Uterus (tissue), 2 donors: ENCODE measurements around the gene SYNRG.

Source experiments
- POLR2A ChIP-seq, 2 donors: fragments of 450-650 bp; IDR thresholded peaks; one replicate each; pipeline ENCODE4 v1.6.1; 2016; ENCODE audit warnings: antibody characterized with exemption in 2 of 2, mild to moderate bottlenecking in 1 of 2, moderate library complexity in 1 of 2
- TF ChIP-seq, protein P1 (sequence below), 4 experiments: fragments of 200-600 bp in 2 of 4; fragments of 450-650 bp in 2 of 4; sonication (generic) in 2 of 4; IDR thresholded peaks; one replicate each; pipeline ENCODE4 v1.5.1; 2016 to 2019; ENCODE audit warnings: antibody characterized with exemption in 4 of 4, mild to moderate bottlenecking in 2 of 4, moderate library complexity in 1 of 4

DNA sequence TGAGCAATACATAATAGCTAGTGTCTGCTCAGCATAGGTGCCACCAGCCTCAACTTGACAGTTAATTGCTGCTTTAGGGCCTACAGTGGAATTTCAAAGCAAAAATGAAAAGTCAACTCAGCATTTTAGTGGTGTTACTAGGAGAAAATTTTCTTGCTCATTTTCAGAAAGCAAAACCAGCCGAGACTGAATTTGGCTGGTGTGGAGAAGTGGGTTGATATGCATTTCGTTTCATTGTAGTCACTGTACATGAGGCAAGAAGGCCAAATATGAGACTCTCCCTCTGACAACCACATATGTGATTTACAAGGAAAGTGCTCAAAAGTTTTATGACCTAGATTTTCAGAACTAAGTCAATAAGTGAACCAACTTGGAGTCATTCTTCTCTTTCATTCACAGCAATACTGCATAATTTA is 65.6 kb downstream of the SYNRG start:
- no peak for TF ChIP-seq POLR2A (IDR thresholded peaks at IDR 0.05)
- TF ChIP-seq, protein P1, sequence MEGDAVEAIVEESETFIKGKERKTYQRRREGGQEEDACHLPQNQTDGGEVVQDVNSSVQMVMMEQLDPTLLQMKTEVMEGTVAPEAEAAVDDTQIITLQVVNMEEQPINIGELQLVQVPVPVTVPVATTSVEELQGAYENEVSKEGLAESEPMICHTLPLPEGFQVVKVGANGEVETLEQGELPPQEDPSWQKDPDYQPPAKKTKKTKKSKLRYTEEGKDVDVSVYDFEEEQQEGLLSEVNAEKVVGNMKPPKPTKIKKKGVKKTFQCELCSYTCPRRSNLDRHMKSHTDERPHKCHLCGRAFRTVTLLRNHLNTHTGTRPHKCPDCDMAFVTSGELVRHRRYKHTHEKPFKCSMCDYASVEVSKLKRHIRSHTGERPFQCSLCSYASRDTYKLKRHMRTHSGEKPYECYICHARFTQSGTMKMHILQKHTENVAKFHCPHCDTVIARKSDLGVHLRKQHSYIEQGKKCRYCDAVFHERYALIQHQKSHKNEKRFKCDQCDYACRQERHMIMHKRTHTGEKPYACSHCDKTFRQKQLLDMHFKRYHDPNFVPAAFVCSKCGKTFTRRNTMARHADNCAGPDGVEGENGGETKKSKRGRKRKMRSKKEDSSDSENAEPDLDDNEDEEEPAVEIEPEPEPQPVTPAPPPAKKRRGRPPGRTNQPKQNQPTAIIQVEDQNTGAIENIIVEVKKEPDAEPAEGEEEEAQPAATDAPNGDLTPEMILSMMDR (IDR thresholded peaks at IDR 0.05) = no peak
